DOHH2 (cell line): ENCODE data around the gene MVB12B.

Experiments
- H3F3A ChIP-seq: fragments of 200-600 bp; sonication (generic), shearing (Covaris generic); 2 replicates; pipeline ENCODE4 v1.6.0; 2016; ENCODE audit warnings: antibody characterized with exemption, mild to moderate bottlenecking; ENCODE audit not compliant: control insufficient read depth, insufficient read depth
- H3K27ac ChIP-seq: fragments of 200-600 bp; sonication (generic); 2 replicates; pipeline ENCODE4 v1.5.1; 2014; ENCODE audit warnings: low read depth, mild to moderate bottlenecking, low read length, moderate library complexity
- H3K27me3 ChIP-seq: fragments of 200-600 bp; sonication (generic); 2 replicates; pipeline ENCODE4 v1.6.1; 2014; ENCODE audit warnings: mild to moderate bottlenecking, low read length, mixed read lengths; ENCODE audit not compliant: control insufficient read depth
- H3K36me3 ChIP-seq: fragments of 200-600 bp; sonication (generic); 2 replicates; pipeline ENCODE4 v1.6.1; 2014; ENCODE audit warnings: mild to moderate bottlenecking, low read length, moderate library complexity, mixed read lengths; ENCODE audit not compliant: control insufficient read depth
- H3K4me1 ChIP-seq: fragments of 200-600 bp; sonication (generic); 2 replicates; pipeline ENCODE4 v1.6.1; 2014; ENCODE audit warnings: mild to moderate bottlenecking, low read length, mixed read lengths; ENCODE audit not compliant: control insufficient read depth
- H3K4me2 ChIP-seq: fragments of 200-600 bp; sonication (generic); 2 replicates; pipeline ENCODE4 v1.6.0; 2014; ENCODE audit warnings: mild to moderate bottlenecking, low read length, moderate library complexity
- H3K4me3 ChIP-seq: fragments of 200-600 bp; sonication (generic); 2 replicates; pipeline ENCODE4 v1.5.1; 2014; ENCODE audit warnings: mild to moderate bottlenecking, low read length, mixed read lengths
- H3K79me2 ChIP-seq: fragments of 200-600 bp; sonication (generic); 2 replicates; pipeline ENCODE4 v1.6.1; 2014; ENCODE audit warnings: mild to moderate bottlenecking, low read length, mixed read lengths; ENCODE audit not compliant: control insufficient read depth
- H3K9me2 ChIP-seq: fragments of 200-600 bp; sonication (generic); replicated peaks from 2 replicates; pipeline ENCODE4 v1.6.1; 2014; ENCODE audit warnings: mild to moderate bottlenecking, low read length, mixed read lengths; ENCODE audit not compliant: control insufficient read depth
- H3K9me3 ChIP-seq: fragments of 200-600 bp; sonication (generic); 2 replicates; pipeline ENCODE4 v1.6.1; 2014; ENCODE audit warnings: antibody characterized with exemption, low read length, mixed read lengths; ENCODE audit not compliant: control insufficient read depth, insufficient read depth
- H4K20me1 ChIP-seq: fragments of 200-600 bp; sonication (generic); 2 replicates; pipeline ENCODE4 v1.6.0; 2014; ENCODE audit warnings: low read depth, mild to moderate bottlenecking, antibody characterized with exemption, low read length, moderate library complexity; ENCODE audit not compliant: control insufficient read depth, insufficient read depth
- EZH2phosphoT487 ChIP-seq: fragments of 200-600 bp; sonication (generic); IDR thresholded peaks from 2 replicates; pipeline ENCODE4 v1.6.1; 2017; ENCODE audit warnings: borderline replicate concordance, mild to moderate bottlenecking, antibody characterized with exemption, low read length, moderate library complexity, mixed read lengths
- TF ChIP-seq, protein P1 (sequence below): fragments of 200-600 bp; sonication (generic); IDR thresholded peaks from one replicate; pipeline ENCODE4 v1.5.1; 2014; ENCODE audit warnings: antibody characterized with exemption, mild to moderate bottlenecking, low read depth, low read length; ENCODE audit not compliant: poor library complexity, severe bottlenecking

Gene MVB12B

GRCh38 chr9:126504977-126505455 lies 178.4 kb downstream of the MVB12B start:
- no peak overlapping the region for H3K4me3 ChIP-seq
- H3K9me2 ChIP-seq = no peaks in the 10 kb centered on the region
- no peaks in the 10 kb centered on the region for H4K20me1 ChIP-seq
- no peaks in the 10 kb centered on the region for H3K79me2 ChIP-seq
- peaks cover 8% of the 10 kb centered on the region for H3K27me3 ChIP-seq
- TF ChIP-seq EZH2phosphoT487 = no peak
- TF ChIP-seq, protein P1, sequence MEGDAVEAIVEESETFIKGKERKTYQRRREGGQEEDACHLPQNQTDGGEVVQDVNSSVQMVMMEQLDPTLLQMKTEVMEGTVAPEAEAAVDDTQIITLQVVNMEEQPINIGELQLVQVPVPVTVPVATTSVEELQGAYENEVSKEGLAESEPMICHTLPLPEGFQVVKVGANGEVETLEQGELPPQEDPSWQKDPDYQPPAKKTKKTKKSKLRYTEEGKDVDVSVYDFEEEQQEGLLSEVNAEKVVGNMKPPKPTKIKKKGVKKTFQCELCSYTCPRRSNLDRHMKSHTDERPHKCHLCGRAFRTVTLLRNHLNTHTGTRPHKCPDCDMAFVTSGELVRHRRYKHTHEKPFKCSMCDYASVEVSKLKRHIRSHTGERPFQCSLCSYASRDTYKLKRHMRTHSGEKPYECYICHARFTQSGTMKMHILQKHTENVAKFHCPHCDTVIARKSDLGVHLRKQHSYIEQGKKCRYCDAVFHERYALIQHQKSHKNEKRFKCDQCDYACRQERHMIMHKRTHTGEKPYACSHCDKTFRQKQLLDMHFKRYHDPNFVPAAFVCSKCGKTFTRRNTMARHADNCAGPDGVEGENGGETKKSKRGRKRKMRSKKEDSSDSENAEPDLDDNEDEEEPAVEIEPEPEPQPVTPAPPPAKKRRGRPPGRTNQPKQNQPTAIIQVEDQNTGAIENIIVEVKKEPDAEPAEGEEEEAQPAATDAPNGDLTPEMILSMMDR = no peak
- no peaks in the 10 kb centered on the region for H3K9me3 ChIP-seq
- H3K36me3 ChIP-seq = no peaks in the 10 kb centered on the region
- no peaks in the 10 kb centered on the region for H3F3A ChIP-seq
- peaks cover 10% of the 10 kb centered on the region for H3K4me1 ChIP-seq
- no peak overlapping the region for H3K27ac ChIP-seq
- no peak overlapping the region for H3K4me2 ChIP-seq

GRCh38 chr9:126505697-126506346 lies 179.2 kb downstream of the MVB12B start:
- Histone ChIP-seq H3F3A (no peaks in the 10 kb centered on the region), H3K27me3 (no peaks in the 10 kb centered on the region), H3K27ac (no peak overlapping the region), H3K4me1 (peaks cover 4% of the 10 kb centered on the region), H3K36me3 (no peaks in the 10 kb centered on the region), H3K4me3 (no peak overlapping the region), H3K4me2 (no peak overlapping the region), H3K79me2 (no peaks in the 10 kb centered on the region), H3K9me2 (no peaks in the 10 kb centered on the region), H3K9me3 (no peaks in the 10 kb centered on the region), H4K20me1 (no peaks in the 10 kb centered on the region)
- TF ChIP-seq EZH2phosphoT487 = no peak
- TF ChIP-seq, protein P1 = no peak

DNA sequence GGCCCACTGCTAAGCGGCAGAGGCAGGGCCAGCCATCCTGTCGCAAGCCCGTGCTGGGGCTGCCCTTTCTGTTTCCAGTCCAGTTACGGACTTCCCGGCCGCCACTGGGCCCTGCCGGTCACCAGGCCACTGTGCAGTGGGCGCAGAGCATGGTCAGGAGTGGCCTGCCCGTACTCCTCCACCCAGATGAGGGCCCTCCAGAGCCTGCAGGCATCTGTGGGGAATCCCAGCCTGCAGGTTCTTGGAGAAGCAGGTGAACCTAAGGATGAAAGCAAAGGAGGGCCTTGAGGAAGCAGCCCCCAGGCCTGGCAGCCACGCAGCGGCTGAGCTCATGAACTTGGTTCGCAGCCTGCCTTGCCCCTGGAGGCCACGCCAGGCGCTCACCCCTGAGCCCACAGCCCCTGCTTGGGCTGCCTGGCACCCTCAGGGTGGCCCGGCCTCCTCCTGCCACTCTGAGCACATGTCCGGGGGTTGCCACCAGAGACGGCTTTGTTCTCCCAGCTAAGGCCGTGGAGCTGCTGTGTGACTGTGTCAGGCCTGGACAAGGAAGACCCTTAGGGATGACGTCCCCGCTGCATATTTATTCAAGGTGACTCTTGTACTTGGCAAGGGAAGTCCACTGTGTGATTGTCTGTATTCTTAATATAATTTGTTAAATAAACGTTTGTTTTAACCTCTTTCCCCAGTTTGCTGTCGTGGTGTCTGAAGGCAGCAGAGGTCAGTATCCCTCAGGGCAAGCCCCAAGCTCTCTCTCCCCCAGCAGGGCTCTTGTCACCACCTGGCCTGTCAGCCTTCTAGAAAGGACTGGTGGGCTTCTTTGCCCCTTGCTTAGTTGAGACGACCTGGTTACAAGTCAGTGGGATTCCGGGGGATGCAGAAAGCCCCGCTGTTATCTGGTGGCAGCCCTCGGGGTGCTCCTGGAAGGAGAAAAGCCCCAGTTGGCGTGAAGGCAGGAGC lies 180.0 kb downstream of the MVB12B start:
- Histone ChIP-seq H3K9me3 (no peaks in the 10 kb centered on the region), H3K4me2 (no peak overlapping the region), H4K20me1 (no peaks in the 10 kb centered on the region), H3K27ac (no peak overlapping the region), H3K4me3 (no peak overlapping the region), H3K36me3 (no peaks in the 10 kb centered on the region), H3F3A (no peaks in the 10 kb centered on the region), H3K79me2 (no peaks in the 10 kb centered on the region), H3K27me3 (no peaks in the 10 kb centered on the region), H3K9me2 (no peaks in the 10 kb centered on the region), H3K4me1 (peaks cover 4% of the 10 kb centered on the region)
- TF ChIP-seq, protein P1 = no peak
- no peak for TF ChIP-seq EZH2phosphoT487
